ENCODE results near the gene TRAPPC2.
"Not testable (repeated sequence)": the region's sequence is repeated elsewhere in the genome, so short reads cannot be mapped to it uniquely, and the experiment has no call there.

TRAPPC2 gene

DNA sequence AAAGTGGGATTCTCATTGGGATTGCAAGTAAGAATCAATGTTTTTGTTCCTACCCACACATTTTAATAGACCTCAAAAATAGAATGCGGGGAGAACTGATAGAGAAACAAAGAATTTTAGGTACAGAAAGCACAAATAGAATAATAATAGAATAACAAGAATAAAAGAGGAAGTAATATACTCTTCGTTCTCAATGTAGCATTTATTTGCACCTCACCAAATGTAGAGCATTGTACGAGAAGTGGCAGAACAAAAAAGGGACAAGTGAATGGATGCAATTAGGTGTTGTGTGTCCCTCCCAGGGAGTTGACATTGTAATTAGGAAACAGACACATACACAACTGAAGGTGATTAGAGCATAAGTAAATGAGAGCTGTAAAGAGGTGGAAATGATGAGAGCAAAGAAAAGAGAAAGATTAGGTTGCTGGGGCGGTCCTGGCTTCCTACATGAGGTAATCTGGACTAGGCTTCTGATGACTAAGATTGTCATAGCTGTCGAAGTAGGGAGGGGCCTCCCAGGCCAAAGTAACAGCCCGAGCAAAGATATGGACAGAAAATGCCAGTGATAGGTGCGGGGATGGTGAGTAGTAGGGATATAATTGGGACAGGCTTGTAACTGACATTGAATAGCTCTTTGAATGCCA is 35.1 kb downstream of the TRAPPC2 start:
- no peak for DNase-seq (ENCODE audit: extremely low read depth in 1 of 2, low read depth in 1 of 2)

GRCh38 chrX:13698432-13698831 is 36.0 kb downstream of the TRAPPC2 start:
- no peak for DNase-seq (ENCODE audit: extremely low read depth in 1 of 2, low read depth in 1 of 2)

DNA sequence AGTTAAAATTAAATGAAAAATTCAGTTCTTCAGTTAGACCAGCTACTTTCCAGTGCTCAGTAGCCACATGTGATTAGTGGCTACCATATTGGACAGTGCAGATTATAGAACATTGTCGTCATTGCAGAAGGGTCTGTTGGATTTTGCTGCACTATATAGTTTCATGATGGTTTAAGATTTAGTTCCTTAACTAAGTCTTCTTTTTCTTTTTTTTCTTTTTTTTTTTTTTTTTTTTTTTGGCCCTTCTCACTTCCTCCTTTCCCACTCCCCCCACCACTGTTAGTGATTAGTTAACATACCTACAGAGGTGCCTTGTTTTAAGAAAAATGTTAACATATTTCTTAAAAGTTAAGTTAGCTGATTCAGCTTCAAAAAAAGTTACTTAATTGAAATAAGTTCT is 36.4 kb downstream of the TRAPPC2 start:
- DNase-seq (ENCODE audit: extremely low read depth in 1 of 2, low read depth in 1 of 2): no peak

DNA sequence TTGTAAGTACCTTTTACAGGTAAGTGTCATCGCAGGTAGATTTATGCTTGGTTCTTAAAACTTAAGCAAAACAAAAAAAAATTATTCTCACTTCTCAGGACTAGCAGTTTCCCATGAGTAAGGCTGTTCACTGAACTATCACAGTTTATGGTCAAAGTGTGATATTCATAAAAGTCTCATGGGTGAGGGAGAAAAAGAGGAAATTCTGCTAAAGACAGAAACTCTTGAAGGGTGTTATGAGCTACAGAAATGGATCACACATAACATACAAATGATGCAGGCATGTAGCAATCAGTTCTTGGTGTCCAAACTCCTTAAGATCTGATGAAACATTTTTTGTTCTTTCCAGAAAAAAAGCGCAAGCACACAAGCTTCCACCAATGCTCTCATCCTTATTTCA is 37.0 kb downstream of the TRAPPC2 start:
- DNase-seq (ENCODE audit: extremely low read depth in 1 of 2, low read depth in 1 of 2): no peak

DNA sequence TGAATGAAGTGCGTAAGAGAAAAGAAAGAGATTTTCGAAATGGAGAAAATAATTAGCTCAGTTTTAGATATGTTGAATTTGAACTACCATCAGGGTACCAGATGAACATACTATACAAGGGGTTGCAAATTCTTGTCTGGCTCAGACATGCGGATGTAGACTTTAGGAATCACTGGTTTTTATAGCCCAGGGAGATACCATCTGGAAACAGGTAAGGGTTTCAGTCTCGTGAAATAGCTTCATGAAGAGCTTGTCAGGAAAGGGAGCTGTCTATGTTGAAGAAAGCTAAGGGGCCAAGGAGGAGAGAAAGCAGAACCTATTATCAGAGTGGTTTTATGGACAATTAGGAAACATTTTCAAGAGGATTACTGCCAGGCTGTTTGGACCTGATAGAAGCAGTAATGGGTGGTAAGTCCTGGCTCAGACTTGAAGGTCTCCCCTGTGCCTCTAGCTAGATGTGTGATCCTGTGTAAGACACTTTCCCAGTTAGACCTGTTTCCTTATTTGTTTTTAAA is 38.8 kb downstream of the TRAPPC2 start:
- no peak for DNase-seq (ENCODE audit: extremely low read depth in 1 of 2, low read depth in 1 of 2)

DNA sequence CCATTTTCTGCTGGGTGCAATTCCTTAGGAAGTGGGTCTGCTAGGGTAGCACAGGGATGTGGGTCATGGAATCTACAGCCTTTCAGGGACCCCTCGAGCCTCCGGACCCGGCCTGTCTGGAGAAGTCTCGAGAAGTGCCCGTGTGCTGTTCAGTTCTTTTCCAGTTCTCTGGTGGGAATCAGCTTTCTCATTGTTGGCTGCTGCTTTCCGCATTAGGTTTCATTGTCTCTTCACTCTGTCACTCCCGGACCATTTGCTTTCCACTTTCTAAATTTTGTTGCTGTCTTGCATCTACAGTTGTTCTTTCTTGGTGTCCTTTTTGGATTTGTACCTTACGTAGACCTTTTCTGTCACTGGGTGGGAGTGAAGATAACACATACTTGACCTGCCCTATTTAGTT is 39.4 kb downstream of the TRAPPC2 start:
- DNase-seq (ENCODE audit: extremely low read depth in 1 of 2, low read depth in 1 of 2): no peak

DNA sequence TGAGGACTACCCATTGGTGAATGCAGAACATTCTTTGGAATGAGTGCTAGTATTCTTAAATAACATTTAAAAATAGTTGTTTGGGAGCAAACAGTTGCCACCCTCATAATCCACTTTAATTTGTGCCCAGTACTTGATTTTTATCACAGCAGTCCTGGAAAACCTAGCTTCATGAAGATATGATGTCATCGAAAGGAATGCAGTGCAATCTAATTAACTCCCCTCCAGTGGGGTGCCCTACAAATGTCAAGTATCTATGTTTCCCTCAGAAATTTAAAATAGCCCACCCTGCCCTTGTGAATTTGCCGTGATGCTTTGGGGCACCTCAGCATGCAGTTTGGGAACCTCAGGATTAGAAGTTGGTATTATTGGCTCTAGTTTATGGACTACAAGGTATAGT is 40.1 kb downstream of the TRAPPC2 start:
- no peak for DNase-seq (ENCODE audit: extremely low read depth in 1 of 2, low read depth in 1 of 2)

- DNase-seq (ENCODE audit: extremely low read depth in 1 of 2, low read depth in 1 of 2): no peak
Observed at GRCh38 chrX:13693341-13693961, 41.0 kb downstream of the TRAPPC2 start.

- DNase-seq (ENCODE audit: extremely low read depth in 1 of 2, low read depth in 1 of 2): no peak
Observed at GRCh38 chrX:13692771-13693231, 41.6 kb downstream of the TRAPPC2 start.

GRCh38 chrX:13691841-13692371 is 42.5 kb downstream of the TRAPPC2 start:
- no peak for DNase-seq (ENCODE audit: extremely low read depth in 1 of 2, low read depth in 1 of 2)

DNA sequence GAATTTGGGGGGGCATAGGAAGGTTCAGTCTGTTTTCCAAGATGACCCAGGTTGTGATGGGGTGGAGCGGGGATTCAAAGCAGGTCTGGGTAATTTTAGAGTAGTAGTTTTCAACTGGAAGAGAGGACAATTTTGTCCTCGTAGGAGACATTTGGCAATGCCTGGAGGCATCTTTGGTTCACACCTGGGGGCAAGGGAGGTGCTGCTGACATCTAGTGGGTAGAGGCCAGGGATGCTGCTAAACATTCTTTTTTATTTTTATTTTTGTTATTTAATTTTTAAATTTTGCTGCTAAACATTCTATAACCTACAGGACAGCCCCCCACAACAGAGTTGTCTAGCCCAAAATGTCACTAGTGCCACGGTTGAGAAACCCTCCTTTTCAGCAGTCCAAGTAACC is 43.6 kb downstream of the TRAPPC2 start:
- no peak for DNase-seq (ENCODE audit: extremely low read depth in 1 of 2, low read depth in 1 of 2)

DNA sequence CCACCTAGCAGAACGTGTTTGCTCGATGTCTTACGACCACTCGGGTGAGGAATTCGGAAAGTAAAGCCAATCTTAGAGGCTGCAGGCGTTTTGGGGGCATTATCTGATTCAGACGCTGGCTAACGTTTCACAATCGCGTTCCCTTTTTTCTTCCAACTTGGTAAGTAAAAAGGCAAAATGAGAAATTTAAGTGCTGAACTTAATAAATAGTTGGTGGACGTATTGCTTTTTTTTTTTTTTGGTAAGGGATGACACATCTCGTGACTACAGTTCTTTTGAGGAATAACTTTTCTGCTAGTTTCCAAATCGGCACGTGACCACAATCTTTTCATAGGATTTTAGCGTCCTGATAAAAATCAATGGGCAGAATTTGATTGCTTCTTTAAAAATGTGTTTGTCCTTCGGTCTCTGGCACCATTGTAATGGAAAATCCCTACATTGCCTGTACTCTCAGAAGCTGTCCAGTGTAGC is 44.6 kb downstream of the TRAPPC2 start:
- no peak for DNase-seq (ENCODE audit: extremely low read depth in 1 of 2, low read depth in 1 of 2)

GRCh38 chrX:13688958-13689740 is 45.3 kb downstream of the TRAPPC2 start, which contains the start of gene RAB9A:
Gene RAB9A, plus strand, starts transcription at chrX:13689128. Its CDS starts 19,619 bp downstream, at chrX:13708747.
- DNase-seq (ENCODE audit: extremely low read depth in 1 of 2, low read depth in 1 of 2): peak; percentile 69 to 70

GRCh38 chrX:13688384-13688957 is 45.9 kb downstream of the TRAPPC2 start:
- no peak for DNase-seq (ENCODE audit: extremely low read depth in 1 of 2, low read depth in 1 of 2)

- no peak for DNase-seq (ENCODE audit: extremely low read depth in 1 of 2, low read depth in 1 of 2)
Observed at GRCh38 chrX:13687203-13687602, 47.2 kb downstream of the TRAPPC2 start.

DNA sequence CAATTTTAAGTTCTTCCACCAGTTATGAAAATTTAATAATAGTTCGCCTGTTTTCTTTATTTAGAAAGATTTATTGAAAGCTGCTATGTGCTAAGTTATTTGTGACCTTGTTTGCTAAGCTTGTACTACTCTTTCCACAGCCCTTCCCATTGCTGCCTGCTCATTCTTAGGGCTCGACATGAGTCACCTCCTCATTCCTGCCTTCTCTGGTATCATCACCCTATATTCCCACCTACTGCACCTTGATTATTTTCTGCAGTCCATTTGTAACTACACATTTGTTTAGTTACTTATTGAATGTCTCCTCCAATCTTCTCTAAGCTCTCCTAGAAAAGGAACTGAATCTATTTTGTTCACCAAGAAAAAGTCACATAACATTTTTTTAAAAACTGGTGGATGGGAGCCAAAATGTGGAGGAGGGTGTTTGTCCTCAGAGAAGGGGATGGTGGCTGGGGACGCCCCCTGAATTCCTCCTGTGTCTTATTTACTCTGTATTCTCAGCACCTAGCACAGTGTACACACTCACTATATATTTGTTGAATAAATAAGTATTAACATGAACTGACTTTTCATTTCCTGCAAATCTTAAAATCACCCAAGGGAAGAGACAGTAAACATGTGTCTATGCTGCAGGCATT is 49.2 kb downstream of the TRAPPC2 start:
- DNase-seq (ENCODE audit: extremely low read depth in 1 of 2, low read depth in 1 of 2): no peak

DNA sequence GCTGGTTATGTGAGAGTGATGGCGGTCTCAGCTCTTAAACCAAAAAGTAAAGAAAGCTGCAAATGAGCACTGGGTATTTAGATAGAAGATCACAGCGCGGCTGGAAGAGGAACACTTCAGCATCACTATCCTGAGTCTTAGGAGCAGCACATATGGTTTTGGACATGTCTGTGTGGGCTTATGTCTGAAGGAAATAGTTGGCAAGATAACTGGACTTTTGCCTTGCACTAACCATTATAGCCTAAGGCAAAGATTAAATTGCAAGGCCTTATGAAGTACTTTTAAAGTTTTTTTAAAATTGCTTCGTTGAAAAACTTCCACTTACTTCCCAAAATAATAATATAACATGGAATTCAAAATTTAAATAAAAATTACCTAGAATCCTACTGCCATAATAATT is 50.1 kb downstream of the TRAPPC2 start:
- no peak for DNase-seq (ENCODE audit: extremely low read depth in 1 of 2, low read depth in 1 of 2)

DNA sequence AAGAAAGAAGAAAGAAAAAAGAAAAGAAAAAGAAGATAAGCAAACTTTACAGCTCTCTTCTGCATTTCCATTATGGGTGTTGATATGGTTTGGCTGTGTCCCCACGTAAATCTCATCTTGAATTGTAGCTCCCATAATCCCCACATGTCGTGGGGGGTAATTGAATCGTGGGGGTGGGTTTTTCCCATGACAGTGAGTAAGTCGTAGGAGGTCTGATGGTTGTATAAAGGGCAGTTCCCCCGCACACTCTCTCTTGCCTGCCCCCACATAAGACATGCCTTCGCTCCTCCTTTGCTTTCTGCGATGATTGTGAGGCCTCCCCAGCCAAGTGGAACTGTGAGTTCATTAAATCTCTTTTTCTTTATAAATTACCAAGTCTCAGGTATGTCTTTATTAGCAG is 52.8 kb downstream of the TRAPPC2 start:
- no peak for DNase-seq (ENCODE audit: extremely low read depth in 1 of 2, low read depth in 1 of 2)

DNA sequence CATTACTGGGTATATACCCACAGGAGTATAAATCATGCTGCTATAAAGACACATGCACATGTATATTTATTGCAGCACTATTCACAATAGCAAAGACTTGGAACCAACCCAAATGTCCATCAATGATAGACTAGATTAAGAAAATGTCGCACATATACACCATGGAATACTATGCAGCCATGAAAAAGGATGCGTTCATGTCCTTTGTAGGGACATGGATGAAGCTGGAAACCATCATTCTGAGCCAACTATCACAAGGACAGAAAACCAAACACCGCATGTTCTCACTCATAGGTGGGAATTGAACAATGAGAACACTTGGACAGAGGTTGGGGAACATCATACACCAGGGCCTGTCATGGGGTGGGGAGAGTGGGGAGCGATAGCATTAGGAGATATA is 54.7 kb downstream of the TRAPPC2 start:
- not testable (repeated sequence) for DNase-seq (ENCODE audit: extremely low read depth in 1 of 2, low read depth in 1 of 2)

- no peak for DNase-seq (ENCODE audit: extremely low read depth in 1 of 2, low read depth in 1 of 2)
Observed at GRCh38 chrX:13676885-13677284, 57.5 kb downstream of the TRAPPC2 start.
